H1 (cell line): ENCODE data around the gene SNAI1.

Source experiments
- CTCF ChIP-seq, 3 experiments: IDR thresholded peaks; 1 replicate in 2 of 3; 2 replicates in 1 of 3; pipeline versions ENCODE4 v1.5.1 to v1.6.1; 2011; ENCODE audit warnings: low read length in 3 of 3, mild to moderate bottlenecking in 3 of 3, inconsistent platforms in 2 of 3, low read depth in 1 of 3, moderate library complexity in 1 of 3; ENCODE audit not compliant: insufficient read depth in 1 of 3; ENCODE audit errors: control extremely low read depth in 1 of 3
- POLR2A ChIP-seq, 2 experiments: IDR thresholded peaks; 1 replicate in 1 of 2; 2 replicates in 1 of 2; pipeline ENCODE4 v1.6.1; 2011; ENCODE audit warnings: low read depth in 2 of 2, low read length in 2 of 2, mild to moderate bottlenecking in 2 of 2; ENCODE audit errors: control extremely low read depth in 1 of 2
- POLR2AphosphoS5 ChIP-seq: IDR thresholded peaks from 2 replicates; pipeline ENCODE4 v1.6.1; 2011; ENCODE audit warnings: low read depth, low read length
- RNF2 ChIP-seq: fragments of 200-900, 300-1000 bp; sonication (generic); IDR thresholded peaks from 2 replicates; pipeline ENCODE4 v1.7.1; 2016; ENCODE audit warnings: borderline replicate concordance, low read depth, mild to moderate bottlenecking, antibody characterized with exemption, low read length; ENCODE audit not compliant: poor library complexity, severe bottlenecking; ENCODE audit errors: missing control alignments
- SIN3A ChIP-seq, 2 experiments: IDR thresholded peaks in 1 of 2; conservative IDR thresholded peaks in 1 of 2; 2 replicates each; pipeline ENCODE4 v1.6.1; 2011 to 2012; ENCODE audit warnings: low read length in 2 of 2, improper control_type of control experiment in 1 of 2, low read depth in 1 of 2, mild to moderate bottlenecking in 1 of 2
- TCF12 ChIP-seq: IDR thresholded peaks from 2 replicates; pipeline ENCODE4 v1.6.1; 2011; ENCODE audit warnings: low read depth, mild to moderate bottlenecking, low read length

GRCh38 chr20:49979030-49979832, 3.5 kb upstream of the SNAI1 start:
- 0 out of 4 replicates have a peak, but pooled peaks of 1 of the 2 experiments have one; percentile 63 for TF ChIP-seq SIN3A (conservative IDR thresholded peaks at IDR 0.05 in 1 of 2, IDR thresholded peaks at IDR 0.05 in 1 of 2; ENCODE audit: low read depth in 1 of 2, low read length in 2 of 2)
- peak; percentile 94 to 96 (median 95) for TF ChIP-seq CTCF (IDR thresholded peaks at IDR 0.05; ENCODE audit: control extremely low read depth in 1 of 3, insufficient read depth in 1 of 3, low read depth in 1 of 3, low read length in 3 of 3)
- peak; percentile 37; the same call in 1 of the 2 replicates for TF ChIP-seq POLR2AphosphoS5
- no peak for TF ChIP-seq RNF2
- 0 out of 2 replicates have a peak, but pooled peaks have one; percentile 16 for TF ChIP-seq TCF12
- peak in 1 of 2 experiments; percentile 46; a peak in 1 of 3 replicates for TF ChIP-seq POLR2A (IDR thresholded peaks at IDR 0.05; ENCODE audit: control extremely low read depth in 1 of 2, low read depth in 2 of 2, low read length in 2 of 2)
